GM12878 (cell line): ENCODE measurements around the gene ERI2. TPM values are rescaled to one million over a fixed set of nuclear protein-coding genes. Genes with fewer than 3 reads are reported as not detected.

ENCODE experiments used
- ATAC-seq: fragments of 200-7000 bp; cut with Tn5 transposase; 3 replicates; pipeline ENCODE4 v1.9.1; 2020; ENCODE audit warnings: mild to moderate bottlenecking, moderate library complexity
- BruUV-seq: library from RNA; stranded (reverse); fragments of 400-500 nt; replicated peaks from 2 replicates; lab custom pipeline; 2021; lab: Mats Ljungman, UMichigan
- CTCF ChIA-PET: fragments of 300-600 bp; sonication (Branson Sonifier 250); formaldehyde crosslinking; extraction: SDS; loops from one replicate; lab custom pipeline; 2021; ENCODE audit warnings: inconsistent platforms; lab: Yijun Ruan, JAX
- POLR2A ChIA-PET: fragments of 350-600 bp; formaldehyde crosslinking; extraction: SDS; loops from one replicate; lab custom pipeline; 2021; ENCODE audit warnings: inconsistent platforms; lab: Charles Lee
- RAD21 ChIA-PET: fragments of 300-600 bp; sonication (Branson Sonifier 250); formaldehyde crosslinking; loops from one replicate; lab custom pipeline; 2023; ENCODE audit warnings: antibody characterized with exemption; ENCODE audit not compliant: unreplicated experiment; lab: Charles Lee
- SMC1A ChIA-PET: fragments of 300-600 bp; sonication (Branson Sonifier 250); formaldehyde crosslinking; loops from one replicate; lab custom pipeline; 2023; ENCODE audit not compliant: unreplicated experiment, uncharacterized antibody; lab: Charles Lee
- DNase-seq: peaks from one replicate; pipeline ENCODE4 v3.0.0-alpha.2; 2011; ENCODE audit warnings: low read depth, low spot score
- FAIRE-seq: peaks from 3 replicates; lab custom pipeline; 2011; peaks lifted over from hg19 to GRCh38; lab: Jason Lieb, UNC
- H2AFZ ChIP-seq: 2 replicates; pipeline ENCODE4 v1.6.0; 2011; ENCODE audit warnings: low read depth, low read length, control low read depth; ENCODE audit not compliant: control insufficient read depth
- H3K27ac ChIP-seq: 2 replicates; pipeline ENCODE4 v1.5.1; 2011; ENCODE audit warnings: control low read depth; ENCODE audit not compliant: control insufficient read depth, insufficient read depth
- H3K27me3 ChIP-seq, 2 experiments: replicated peaks in 1 of 2; 2 replicates each; pipeline versions ENCODE4 v1.6.0 to v1.6.1; 2011; ENCODE audit warnings: low read length in 1 of 2; ENCODE audit not compliant: control insufficient read depth in 2 of 2, insufficient read depth in 2 of 2
- H3K36me3 ChIP-seq, 2 experiments: 2 replicates each; pipeline ENCODE4 v1.5.1; 2011; ENCODE audit warnings: low read length in 1 of 2; ENCODE audit not compliant: control insufficient read depth in 2 of 2, insufficient read depth in 2 of 2
- H3K4me1 ChIP-seq: 2 replicates; pipeline ENCODE4 v1.6.1; 2011; ENCODE audit warnings: mild to moderate bottlenecking, low read length, moderate library complexity, mixed read lengths; ENCODE audit not compliant: control insufficient read depth, insufficient read depth
- H3K4me2 ChIP-seq: 2 replicates; pipeline ENCODE4 v1.6.0; 2011; ENCODE audit warnings: control low read depth; ENCODE audit not compliant: control insufficient read depth, insufficient read depth
- H3K4me3 ChIP-seq: fragments of 200-600 bp; sonication (generic); 2 replicates; pipeline ENCODE4 v1.5.1; 2016
- H3K79me2 ChIP-seq: 2 replicates; pipeline ENCODE4 v1.6.0; 2011; ENCODE audit warnings: low read length; ENCODE audit not compliant: control insufficient read depth, insufficient read depth
- H3K9ac ChIP-seq: 2 replicates; pipeline ENCODE4 v1.8.0; 2011; ENCODE audit warnings: low read length, control low read depth, mixed read lengths; ENCODE audit not compliant: control insufficient read depth, insufficient read depth
- H3K9me3 ChIP-seq: replicated peaks from 3 replicates; pipeline ENCODE4 v1.5.1; 2011; ENCODE audit warnings: mild to moderate bottlenecking, low read length; ENCODE audit not compliant: control insufficient read depth, insufficient read depth
- H4K20me1 ChIP-seq: 2 replicates; pipeline ENCODE4 v1.6.0; 2011; ENCODE audit not compliant: control insufficient read depth, insufficient read depth
- MAX ChIP-seq: IDR thresholded peaks from 2 replicates; pipeline ENCODE4 v1.6.1; 2012; ENCODE audit warnings: low read depth, low read length, improper control_type of control experiment
- RAD21 ChIP-seq: IDR thresholded peaks from 2 replicates; pipeline ENCODE4 v1.6.1; 2011; ENCODE audit warnings: mild to moderate bottlenecking, low read depth, low read length, moderate library complexity; ENCODE audit not compliant: insufficient read depth
- SIN3A ChIP-seq: IDR thresholded peaks from 2 replicates; pipeline ENCODE4 v1.6.1; 2012; ENCODE audit warnings: low read depth, low read length, improper control_type of control experiment
- SMARCA5 ChIP-seq: fragments of 450-650 bp; IDR thresholded peaks from 2 replicates; pipeline ENCODE4 v1.6.1; 2017; ENCODE audit warnings: mild to moderate bottlenecking
- SMC3 ChIP-seq: IDR thresholded peaks from 2 replicates; pipeline ENCODE4 v1.6.1; 2011; ENCODE audit warnings: low read length, improper control_type of control experiment, borderline replicate concordance
- YY1 ChIP-seq: IDR thresholded peaks from 2 replicates; pipeline ENCODE4 v1.6.1; 2011; ENCODE audit warnings: low read depth, mild to moderate bottlenecking, low read length
- WGBS: methylation state at CpG from one replicate; pipeline ENCODE4 v1.1.6; 2016; ENCODE audit warnings: low lambda C conversion rate; ENCODE audit not compliant: insufficient replicate concordance, insufficient coverage; ENCODE audit errors: missing lambda C conversion rate; 5-methylcytosine and 5-hydroxymethylcytosine counted together
- in situ Hi-C: fragments of 300-500 bp; cut with MboI; formaldehyde crosslinking; loops from 9 replicates; pipeline ENCODE4 v1.14.3; 2018; ENCODE audit warnings: mixed read lengths
- intact Hi-C: fragments of 100-400 bp; cut with micrococcal nuclease; formaldehyde crosslinking; loops from one replicate; pipeline ENCODE4 v1.14.2; 2022; ENCODE audit not compliant: unreplicated experiment
- polyA plus RNA-seq, 11 experiments: library from polyadenylated mRNA; depleted of rRNA in 4 of 11; unstranded in 6 of 11; stranded (reverse) in 5 of 11; fragments of >200 nt; fragmentation: Nextera tagmentation in 4 of 11; fragmentation: Illumina TruSeq in 1 of 11; extraction: Ambion mirVana in 4 of 11; extraction: Trizol in 1 of 11; gene quantifications; 1 replicate in 1 of 11; 2 replicates in 10 of 11; pipeline versions ENCODE4 v1.2.1 to v1.2.3, GENCODE V29; 2011 to 2016; ENCODE audit warnings: inconsistent platforms in 2 of 11, missing spikeins in 2 of 11, low read depth in 1 of 11
- total RNA-seq, 4 experiments: library from RNA; depleted of rRNA in 3 of 4; stranded (reverse); fragments of >200 nt in 3 of 4; fragmentation: Illumina TruSeq in 1 of 4; extraction: Trizol in 1 of 4; gene quantifications; 2 replicates each; pipeline versions ENCODE4 v1.2.1 to v1.2.3, GENCODE V29; 2013 to 2021
- TF ChIP-seq, protein P1 (sequence below), 3 experiments: IDR thresholded peaks in 2 of 3; conservative IDR thresholded peaks in 1 of 3; 2 replicates each; pipeline ENCODE4 v1.5.1; 2011; ENCODE audit warnings: low read depth in 3 of 3, low read length in 3 of 3, mild to moderate bottlenecking in 3 of 3, control low read depth in 2 of 3, moderate library complexity in 2 of 3, inconsistent platforms in 1 of 3, mixed read lengths in 1 of 3; ENCODE audit not compliant: control insufficient read depth in 2 of 3, insufficient read depth in 1 of 3; ENCODE audit errors: extremely low read depth in 1 of 3

ERI2 gene
- total and polyA plus RNA-seq, 10 of the 15 experiments (the other 5 are each of a cell fraction or from before 2014, with no cell fraction given): 7.7 to 35.5 (median 19.2) TPM

GRCh38 chr16:20774703-20775362 lies 31.4 kb downstream of the ERI2 start:
- H2AFZ ChIP-seq: no peak overlapping the region
- RAD21 ChIA-PET: interaction anchor here (1.0 kb wide), 1 partner anchor 29 kb away, joined by 3 read pairs; no protein-coding TSS in a partner anchor
- intact Hi-C loops: no loop called here

More at GRCh38 chr16:20774703-20775362, 31.4 kb downstream of the ERI2 start:
- ChIA-PET POLR2A (no interaction called here), SMC1A (interaction anchor here (1.2 to 2.8 kb wide), 5 partner anchors 10 to 76 kb away, joined by 3 to 14 read pairs (median 4); no protein-coding TSS in a partner anchor), CTCF (interaction anchor here (0.6 to 5.3 kb wide), 15 partner anchors 10 to 307 kb away, joined by 3 to 44 read pairs (median 3); partner anchors contain the start of genes ACSM3 and THUMPD1)
- no peak overlapping the region for H3K4me2 ChIP-seq
- H3K4me3 ChIP-seq: no peak overlapping the region
- no peaks in the 10 kb centered on the region for H3K27me3 ChIP-seq
- no peaks in the 10 kb centered on the region for H3K79me2 ChIP-seq
- WGBS: 50% methylated on average over 7 of the region's 7 CpGs
- H3K27ac ChIP-seq: no peak overlapping the region
- no peaks in the 10 kb centered on the region for H3K4me1 ChIP-seq
- no peak overlapping the region for H3K9ac ChIP-seq
- TF ChIP-seq SIN3A (no peak), SMARCA5 (0 out of 2 replicates have a peak, but pooled peaks have one; percentile 31), RAD21 (peak; percentile 54), YY1 (peak; percentile 54; the same call in 1 of the 2 replicates), MAX (no peak), SMC3 (peak; percentile 50)
- TF ChIP-seq, protein P1, sequence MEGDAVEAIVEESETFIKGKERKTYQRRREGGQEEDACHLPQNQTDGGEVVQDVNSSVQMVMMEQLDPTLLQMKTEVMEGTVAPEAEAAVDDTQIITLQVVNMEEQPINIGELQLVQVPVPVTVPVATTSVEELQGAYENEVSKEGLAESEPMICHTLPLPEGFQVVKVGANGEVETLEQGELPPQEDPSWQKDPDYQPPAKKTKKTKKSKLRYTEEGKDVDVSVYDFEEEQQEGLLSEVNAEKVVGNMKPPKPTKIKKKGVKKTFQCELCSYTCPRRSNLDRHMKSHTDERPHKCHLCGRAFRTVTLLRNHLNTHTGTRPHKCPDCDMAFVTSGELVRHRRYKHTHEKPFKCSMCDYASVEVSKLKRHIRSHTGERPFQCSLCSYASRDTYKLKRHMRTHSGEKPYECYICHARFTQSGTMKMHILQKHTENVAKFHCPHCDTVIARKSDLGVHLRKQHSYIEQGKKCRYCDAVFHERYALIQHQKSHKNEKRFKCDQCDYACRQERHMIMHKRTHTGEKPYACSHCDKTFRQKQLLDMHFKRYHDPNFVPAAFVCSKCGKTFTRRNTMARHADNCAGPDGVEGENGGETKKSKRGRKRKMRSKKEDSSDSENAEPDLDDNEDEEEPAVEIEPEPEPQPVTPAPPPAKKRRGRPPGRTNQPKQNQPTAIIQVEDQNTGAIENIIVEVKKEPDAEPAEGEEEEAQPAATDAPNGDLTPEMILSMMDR (IDR thresholded peaks at IDR 0.05 in 2 of 3, conservative IDR thresholded peaks at IDR 0.05 in 1 of 3; ENCODE audit: control insufficient read depth in 2 of 3, extremely low read depth in 1 of 3, insufficient read depth in 1 of 3, low read depth in 3 of 3, low read length in 3 of 3): peak; percentile 82 to 92 (median 92)
- DNase-seq (peak; percentile 9), ATAC-seq (peak; percentile 100), FAIRE-seq (peak; percentile 93)
- no peaks in the 10 kb centered on the region for H3K36me3 ChIP-seq
- no peaks in the 10 kb centered on the region for H4K20me1 ChIP-seq
- H3K9me3 ChIP-seq: no peaks in the 10 kb centered on the region
- in situ Hi-C loops: no loop called here
- no TSS peak for BruUV-seq
